Activated naive CD8-positive, alpha-beta T cell treated with anti-CD3 and anti-CD28 coated beads, Interleukin-2, amount 10 ng/mL, durations not matched to agents 7 days and 5 days (primary cell): Measurements from ENCODE around the gene LILRA5. TPM values are rescaled to one million over a fixed set of nuclear protein-coding genes. Genes with fewer than 3 reads are reported as not detected.
"Not testable (repeated sequence)": the region's sequence is repeated elsewhere in the genome, so short reads cannot be mapped to it uniquely, and the experiment has no call there.

Experiments used
- ATAC-seq: fragments of 150-1000 bp; cut with Tn5 transposase; one replicate; pipeline ENCODE4 v1.10.0; 2021; ENCODE audit warnings: low read depth, moderate library complexity
- POLR2A ChIA-PET: fragments of 350-600 bp; sonication (Branson Sonifier 250); formaldehyde crosslinking; loops from one replicate; lab custom pipeline; 2021; ENCODE audit warnings: antibody characterized with exemption; lab: Charles Lee
- DNase-seq: peaks from one replicate; pipeline ENCODE4 v3.0.0; 2021
- H3K27ac Mint-ChIP-seq: one replicate; pipeline ENCODE4 v1.8.0; 2022; ENCODE audit warnings: mild to moderate bottlenecking, mixed read lengths
- H3K27me3 Mint-ChIP-seq: one replicate; pipeline ENCODE4 v1.8.0; 2022; ENCODE audit warnings: mild to moderate bottlenecking, moderate library complexity, mixed read lengths
- H3K36me3 Mint-ChIP-seq: one replicate; pipeline ENCODE4 v1.8.0; 2021; ENCODE audit warnings: mild to moderate bottlenecking, mixed read lengths
- H3K4me1 Mint-ChIP-seq: one replicate; pipeline ENCODE4 v1.8.0; 2021; ENCODE audit warnings: mixed read lengths
- H3K4me3 Mint-ChIP-seq: one replicate; pipeline ENCODE4 v1.8.0; 2022; ENCODE audit warnings: mild to moderate bottlenecking, moderate library complexity, mixed read lengths
- H3K9me3 Mint-ChIP-seq: one replicate; pipeline ENCODE4 v1.8.0; 2021; ENCODE audit warnings: mixed read lengths
- total RNA-seq, 2 experiments: library from RNA; stranded (reverse); gene quantifications; one replicate each; pipeline ENCODE4 v1.2.3, GENCODE V29; 2021

LILRA5 gene
- total RNA-seq = not detected

- POLR2A ChIA-PET = no interaction called here
- Mint-ChIP-seq H3K4me3 (no peak within 1 kb of the TSS), H3K9me3 (no peaks in the 10 kb centered on the region), H3K27me3 (peaks cover 31% of the 10 kb centered on the region), H3K27ac (no peak within 1 kb of the TSS), H3K4me1 (peaks cover 3% of the 10 kb centered on the region), H3K36me3 (no peaks in the 10 kb centered on the region)
- DNase-seq (no peak), ATAC-seq (no peak)
Measured at GRCh38 chr19:54312436-54313377, at the start of gene LILRA5. Gene LILRA5 (minus strand): TSS chr19:54313166. CDS start chr19:54313019, 147 bp downstream.

GRCh38 chr19:54361680-54362422 lies 48.9 kb upstream of the LILRA5 start:
- Mint-ChIP-seq H3K4me3 (peak overlapping the region; percentile 93), H3K36me3 (peaks cover 20% of the 10 kb centered on the region), H3K4me1 (peaks cover 38% of the 10 kb centered on the region), H3K27ac (peak overlapping the region; percentile 89)
- H3K27me3 Mint-ChIP-seq, H3K9me3 Mint-ChIP-seq, ATAC-seq, DNase-seq: not testable (repeated sequence)
- POLR2A ChIA-PET = interaction anchor here (5.2 kb wide), 1 partner anchor 26 kb away, joined by 27 read pairs; no protein-coding TSS in a partner anchor

- POLR2A ChIA-PET, H3K27ac Mint-ChIP-seq: not testable (repeated sequence)
Measured at GRCh38 chr19:54359149-54359820, 46.3 kb upstream of the LILRA5 start.

GRCh38 chr19:54357381-54357780 lies 44.4 kb upstream of the LILRA5 start:
- Mint-ChIP-seq H3K36me3 (peaks cover 24% of the 10 kb centered on the region), H3K4me1 (peaks cover 25% of the 10 kb centered on the region), H3K27ac (no peak overlapping the region), H3K4me3 (no peak overlapping the region), H3K9me3 (no peaks in the 10 kb centered on the region), H3K27me3 (no peaks in the 10 kb centered on the region)
- POLR2A ChIA-PET = interaction anchor here (1.0 to 1.2 kb wide), 2 partner anchors 16 to 31 kb away, joined by 3 to 6 read pairs; no protein-coding TSS in a partner anchor
- no peak for DNase-seq
- ATAC-seq = no peak

More at GRCh38 chr19:54359149-54359820, 46.3 kb upstream of the LILRA5 start:
- Mint-ChIP-seq H3K4me1 (peaks cover 30% of the 10 kb centered on the region), H3K36me3 (peaks cover 27% of the 10 kb centered on the region)
- peak; percentile 85 for ATAC-seq
- not testable (repeated sequence) for H3K4me3 Mint-ChIP-seq, H3K9me3 Mint-ChIP-seq, H3K27me3 Mint-ChIP-seq
- peak; percentile 87 for DNase-seq

GRCh38 chr19:54356444-54357056 lies 43.6 kb upstream of the LILRA5 start:
- POLR2A ChIA-PET = interaction anchor here (1.0 to 1.2 kb wide), 2 partner anchors 17 to 32 kb away, joined by 3 to 6 read pairs; no protein-coding TSS in a partner anchor
- H3K4me1 Mint-ChIP-seq = peaks cover 16% of the 10 kb centered on the region
- H3K9me3 Mint-ChIP-seq = no peaks in the 10 kb centered on the region
- peaks cover 24% of the 10 kb centered on the region for H3K36me3 Mint-ChIP-seq
- no peaks in the 10 kb centered on the region for H3K27me3 Mint-ChIP-seq
- no peak for ATAC-seq
- H3K4me3 Mint-ChIP-seq = no peak overlapping the region
- no peak for DNase-seq
- H3K27ac Mint-ChIP-seq = peak overlapping the region; percentile 38

GRCh38 chr19:54355675-54356074 lies 42.7 kb upstream of the LILRA5 start:
- H3K4me3 Mint-ChIP-seq = no peak overlapping the region
- H3K9me3 Mint-ChIP-seq = no peaks in the 10 kb centered on the region
- POLR2A ChIA-PET = no interaction called here
- peaks cover 2% of the 10 kb centered on the region for H3K27me3 Mint-ChIP-seq
- ATAC-seq (no peak), DNase-seq (no peak)
- no peak overlapping the region for H3K27ac Mint-ChIP-seq
- peaks cover 21% of the 10 kb centered on the region for H3K36me3 Mint-ChIP-seq
- H3K4me1 Mint-ChIP-seq = peaks cover 10% of the 10 kb centered on the region

- Mint-ChIP-seq H3K27me3 (peaks cover 2% of the 10 kb centered on the region), H3K27ac (no peak overlapping the region), H3K4me3 (no peak overlapping the region), H3K4me1 (peaks cover 7% of the 10 kb centered on the region), H3K9me3 (no peaks in the 10 kb centered on the region), H3K36me3 (peaks cover 21% of the 10 kb centered on the region)
- DNase-seq (no peak), ATAC-seq (no peak)
- POLR2A ChIA-PET = no interaction called here
Measured at GRCh38 chr19:54354761-54355160, 41.8 kb upstream of the LILRA5 start.

GRCh38 chr19:54352546-54352945 lies 39.6 kb upstream of the LILRA5 start:
- Mint-ChIP-seq H3K4me1 (peaks cover 11% of the 10 kb centered on the region), H3K27ac (peak overlapping the region; percentile 6), H3K27me3 (peaks cover 4% of the 10 kb centered on the region), H3K9me3 (no peaks in the 10 kb centered on the region), H3K4me3 (no peak overlapping the region), H3K36me3 (peaks cover 21% of the 10 kb centered on the region)
- no peak for DNase-seq
- ATAC-seq = no peak
- POLR2A ChIA-PET = no interaction called here

GRCh38 chr19:54352041-54352440 lies 39.1 kb upstream of the LILRA5 start:
- ATAC-seq (no peak), DNase-seq (no peak)
- peaks cover 11% of the 10 kb centered on the region for H3K4me1 Mint-ChIP-seq
- POLR2A ChIA-PET = no interaction called here
- H3K36me3 Mint-ChIP-seq = peaks cover 20% of the 10 kb centered on the region
- no peak overlapping the region for H3K27ac Mint-ChIP-seq
- H3K9me3 Mint-ChIP-seq = no peaks in the 10 kb centered on the region
- H3K4me3 Mint-ChIP-seq = no peak overlapping the region
- peaks cover 7% of the 10 kb centered on the region for H3K27me3 Mint-ChIP-seq

- POLR2A ChIA-PET = no interaction called here
- Mint-ChIP-seq H3K27ac (peak overlapping the region; percentile 12), H3K36me3 (peaks cover 17% of the 10 kb centered on the region), H3K9me3 (no peaks in the 10 kb centered on the region), H3K27me3 (peaks cover 7% of the 10 kb centered on the region), H3K4me1 (peaks cover 11% of the 10 kb centered on the region), H3K4me3 (no peak overlapping the region)
- DNase-seq (no peak), ATAC-seq (no peak)
Measured at GRCh38 chr19:54351474-54351873, 38.5 kb upstream of the LILRA5 start.

GRCh38 chr19:54345938-54346386 lies 33.0 kb upstream of the LILRA5 start:
- no peak overlapping the region for H3K27ac Mint-ChIP-seq
- peaks cover 4% of the 10 kb centered on the region for H3K4me1 Mint-ChIP-seq
- POLR2A ChIA-PET = interaction anchor here (0.6 kb wide), 1 partner anchor 69 kb away, joined by 4 read pairs; no protein-coding TSS in a partner anchor
- H3K4me3 Mint-ChIP-seq = no peak overlapping the region
- H3K36me3 Mint-ChIP-seq = no peaks in the 10 kb centered on the region
- H3K27me3 Mint-ChIP-seq = peaks cover 9% of the 10 kb centered on the region
- DNase-seq (peak; percentile 4), ATAC-seq (no peak)
- no peaks in the 10 kb centered on the region for H3K9me3 Mint-ChIP-seq

GRCh38 chr19:54343868-54344267 lies 30.9 kb upstream of the LILRA5 start:
- no peak for DNase-seq
- Mint-ChIP-seq H3K27ac (no peak overlapping the region), H3K27me3 (peaks cover 18% of the 10 kb centered on the region), H3K9me3 (no peaks in the 10 kb centered on the region), H3K4me1 (peaks cover 3% of the 10 kb centered on the region), H3K4me3 (no peak overlapping the region), H3K36me3 (no peaks in the 10 kb centered on the region)
- ATAC-seq = no peak
- POLR2A ChIA-PET = no interaction called here
